Fibroblast of villous mesenchyme (primary cell): ENCODE data around the gene TIE1. TPM values are rescaled to one million over a fixed set of nuclear protein-coding genes. Genes with fewer than 3 reads are reported as not detected.

ENCODE experiments used
- DNase-seq: peaks from one replicate; pipeline ENCODE4 v3.0.0-alpha.2; 2010; ENCODE audit warnings: low read depth
- H3K4me3 ChIP-seq: 2 replicates; pipeline ENCODE4 v1.5.1; 2011; ENCODE audit warnings: low read depth, mild to moderate bottlenecking, low read length
- CTCF ChIP-seq: IDR thresholded peaks from 2 replicates; pipeline ENCODE4 v1.5.1; 2012; ENCODE audit warnings: low read depth, mild to moderate bottlenecking, low read length; ENCODE audit not compliant: insufficient read depth
- total RNA-seq: library from RNA; depleted of rRNA; stranded (reverse); fragments of >200 nt; gene quantifications from 2 replicates; pipeline ENCODE4 v1.2.3, GENCODE V29; 2012

The TIE1 gene
- total RNA-seq, 1 donor: under 0.01 TPM

DNA sequence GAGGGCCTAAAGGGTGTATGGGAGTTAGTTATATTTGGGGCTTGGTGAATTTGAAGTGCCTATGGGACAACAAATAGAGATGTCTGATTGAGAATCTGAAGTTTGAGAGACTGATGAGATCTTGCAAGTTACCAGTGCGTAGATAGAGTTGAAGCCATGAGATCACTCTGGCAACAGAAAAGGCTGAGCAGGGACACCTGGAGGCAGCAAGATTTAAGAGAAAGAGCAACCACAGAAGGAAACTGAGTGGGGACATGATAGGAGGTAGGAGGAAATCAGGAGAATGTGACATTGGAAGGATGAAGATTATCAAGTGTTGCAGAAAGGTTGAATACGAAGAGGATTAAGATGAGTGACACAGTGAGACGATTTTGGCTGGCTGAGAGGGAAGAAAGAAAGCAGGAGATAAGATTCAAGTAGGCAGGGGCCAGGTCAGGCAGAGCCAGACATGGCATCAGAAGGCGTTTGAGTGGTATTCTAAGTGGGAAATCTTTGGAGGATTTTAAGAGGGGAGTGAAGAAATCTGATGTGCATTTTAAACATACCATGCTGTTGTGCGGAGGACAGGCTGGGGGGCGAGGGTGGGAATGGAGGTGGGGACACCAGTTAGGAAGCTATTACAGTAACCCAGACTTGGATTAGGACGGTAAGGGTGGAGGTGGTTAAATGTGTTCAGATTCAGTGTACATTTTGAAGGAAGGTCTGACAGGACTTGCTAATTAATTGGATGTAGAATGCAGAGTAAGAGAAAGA is 33.8 kb downstream of the TIE1 start:
- no peak for DNase-seq
- no peak for TF ChIP-seq CTCF
- H3K4me3 ChIP-seq: no peak overlapping the region

- H3K4me3 ChIP-seq: no peak within 1 kb of the TSS
- no peak for TF ChIP-seq CTCF
- DNase-seq: no peak
Observed at GRCh38 chr1:43337588-43337987, 36.8 kb downstream of the TIE1 start, which contains the start of gene MPL. MPL (plus strand) TSS chr1:43337818; CDS start chr1:43337849, 31 bp downstream.

GRCh38 chr1:43338001-43338400 is 37.2 kb downstream of the TIE1 start:
- no peak for TF ChIP-seq CTCF
- DNase-seq: no peak
- H3K4me3 ChIP-seq: no peak overlapping the region

DNA sequence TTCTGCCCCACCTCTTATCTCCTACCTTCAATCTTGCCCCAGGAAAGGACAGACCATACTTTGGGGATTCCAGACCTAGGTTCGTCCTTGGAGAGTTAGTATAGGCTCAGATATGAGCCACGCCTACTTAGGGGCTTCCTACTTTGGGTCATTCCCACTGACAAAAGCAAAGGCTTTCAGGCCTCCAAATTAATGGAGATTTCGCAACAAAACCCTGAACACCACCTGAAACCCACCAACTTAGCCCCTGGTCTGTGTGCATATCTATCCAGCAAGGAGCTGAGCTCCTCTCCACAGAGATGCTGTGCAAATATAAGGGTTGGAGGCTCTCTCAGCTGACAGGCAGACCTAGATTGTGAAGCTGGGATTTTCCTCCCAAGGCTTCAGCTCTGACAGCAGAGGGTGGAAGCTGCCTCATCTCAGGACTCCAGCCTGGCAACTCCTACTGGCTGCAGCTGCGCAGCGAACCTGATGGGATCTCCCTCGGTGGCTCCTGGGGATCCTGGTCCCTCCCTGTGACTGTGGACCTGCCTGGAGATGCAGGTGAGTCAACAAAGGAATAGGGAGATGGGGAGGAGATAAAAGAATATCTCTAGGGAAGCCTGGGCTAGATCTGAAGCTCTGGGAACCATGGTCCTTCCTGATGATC is 38.9 kb downstream of the TIE1 start:
- DNase-seq: no peak
- no peak for TF ChIP-seq CTCF
- H3K4me3 ChIP-seq: no peak overlapping the region

DNA sequence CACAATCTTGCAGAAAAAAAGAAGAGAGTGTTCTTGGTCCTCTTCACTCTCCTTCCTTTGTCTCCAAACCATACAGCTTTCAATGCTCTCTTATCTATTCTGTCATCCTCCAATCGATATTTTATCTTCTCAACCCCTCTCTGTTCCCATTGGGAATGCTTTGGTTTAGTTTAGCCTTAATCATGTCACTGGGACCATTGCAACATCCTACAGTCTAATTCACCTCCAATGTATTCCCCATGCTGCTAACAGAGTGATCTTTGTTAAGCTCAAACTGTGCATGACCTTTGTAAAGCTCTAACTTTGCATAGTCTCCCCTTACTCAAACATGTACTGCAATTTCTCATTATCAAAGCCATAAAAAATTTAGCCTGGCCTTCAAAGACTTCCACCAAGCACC is 39.8 kb downstream of the TIE1 start:
- no peak for TF ChIP-seq CTCF
- DNase-seq: no peak
- no peak overlapping the region for H3K4me3 ChIP-seq

DNA sequence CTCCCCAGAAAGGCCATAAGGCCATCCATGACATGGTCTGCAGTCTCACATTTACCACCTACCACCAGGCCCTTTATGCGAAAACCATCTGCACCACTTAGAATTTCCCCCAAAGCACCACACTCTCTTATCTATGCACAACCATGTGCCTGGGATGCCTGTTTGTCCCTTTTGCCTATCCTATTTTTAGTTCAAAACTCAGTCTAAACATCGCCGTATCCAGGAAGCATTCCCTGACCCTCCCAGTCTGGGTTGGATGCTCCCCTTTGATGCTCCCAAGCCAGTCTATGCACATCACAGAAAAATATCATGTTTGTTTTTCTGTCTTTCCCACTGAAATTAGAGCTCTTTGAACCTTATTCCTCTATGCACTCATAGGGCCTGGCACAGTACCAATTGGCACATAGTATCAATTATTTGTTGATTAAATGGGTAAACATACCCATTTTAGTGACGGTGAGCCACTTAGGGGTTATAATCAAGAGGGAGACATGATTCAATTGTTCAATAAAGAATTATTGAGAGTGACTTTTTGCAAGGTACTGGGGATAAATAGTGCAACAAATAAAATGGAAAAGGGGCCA is 43.6 kb downstream of the TIE1 start:
- TF ChIP-seq CTCF: no peak
- no peak for DNase-seq
- H3K4me3 ChIP-seq: no peak overlapping the region
